A204.1 (cell line): ENCODE measurements around the gene IFIT2.
A peak's percentile ranks its signal among the peaks of the same experiment; 100 is the strongest.
"Not testable (repeated sequence)": the region's sequence is repeated elsewhere in the genome, so short reads cannot be mapped to it uniquely, and the experiment has no call there.

Source experiments
- FAIRE-seq: peaks from 2 replicates; lab custom pipeline; 2012; peaks lifted over from hg19 to GRCh38; lab: Jason Lieb, UNC

Gene IFIT2

GRCh38 chr10:89280508-89280907 lies 21.3 kb upstream of the IFIT2 start:
- FAIRE-seq = no peak

- peak; percentile 71 for FAIRE-seq
Measured at GRCh38 chr10:89281606-89282395, 20.0 kb upstream of the IFIT2 start.

GRCh38 chr10:89283025-89283935 lies 18.6 kb upstream of the IFIT2 start:
- FAIRE-seq = no peak

GRCh38 chr10:89283936-89284475 lies 17.8 kb upstream of the IFIT2 start:
- peak; percentile 98 for FAIRE-seq

GRCh38 chr10:89284711-89285110 lies 17.1 kb upstream of the IFIT2 start:
- not testable (repeated sequence) for FAIRE-seq

- FAIRE-seq = not testable (repeated sequence)
Measured at GRCh38 chr10:89285303-89285702, 16.5 kb upstream of the IFIT2 start.

- FAIRE-seq = no peak
Measured at GRCh38 chr10:89294721-89295239, 7.1 kb upstream of the IFIT2 start.

- no peak for FAIRE-seq
Measured at GRCh38 chr10:89295597-89295996, 6.2 kb upstream of the IFIT2 start.

GRCh38 chr10:89296220-89296648 lies 5.6 kb upstream of the IFIT2 start:
- no peak for FAIRE-seq

- no peak for FAIRE-seq
Measured at GRCh38 chr10:89297356-89297755, 4.5 kb upstream of the IFIT2 start.

- FAIRE-seq = no peak
Measured at GRCh38 chr10:89297791-89298190, 4.1 kb upstream of the IFIT2 start.

GRCh38 chr10:89299031-89299430 lies 2.8 kb upstream of the IFIT2 start:
- FAIRE-seq = no peak

- peak; percentile 51 for FAIRE-seq
Measured at GRCh38 chr10:89301232-89301631, 614 bp upstream of the IFIT2 start.

- no peak for FAIRE-seq
Measured at GRCh38 chr10:89302625-89303024, 779 bp downstream of the IFIT2 start.

GRCh38 chr10:89303161-89303560 lies 1.3 kb downstream of the IFIT2 start:
- FAIRE-seq = no peak

- no peak for FAIRE-seq
Measured at GRCh38 chr10:89304026-89304425, 2.2 kb downstream of the IFIT2 start.

GRCh38 chr10:89304446-89304845 lies 2.6 kb downstream of the IFIT2 start:
- no peak for FAIRE-seq

- peak; percentile 92 for FAIRE-seq
Measured at GRCh38 chr10:89304925-89305324, 3.1 kb downstream of the IFIT2 start.

GRCh38 chr10:89305766-89306433 lies 4.1 kb downstream of the IFIT2 start:
- FAIRE-seq = no peak

GRCh38 chr10:89306434-89307268 lies 4.8 kb downstream of the IFIT2 start:
- no peak for FAIRE-seq

- no peak for FAIRE-seq
Measured at GRCh38 chr10:89307269-89307577, 5.4 kb downstream of the IFIT2 start.
